ENCODE data around the gene EIF5A. TPM values are rescaled to one million over a fixed set of nuclear protein-coding genes. Genes with fewer than 3 reads are reported as not detected.

Gene EIF5A
- total and polyA plus RNA-seq, 2 donors = 305 to 324 TPM

Other genes with a start within 250 kb of the EIF5A start
Only the 30 nearest of the 32 such genes appear.
- gene ASGR2, start 192.8 kb upstream of the EIF5A start, total RNA-seq = 0.85 TPM
- gene ASGR2, start 192.8 kb upstream of the EIF5A start, polyA plus RNA-seq = 4.7 TPM
- 0.90 TPM for gene ASGR1, start 128.3 kb upstream of the EIF5A start, total RNA-seq
- 3.3 TPM for gene ASGR1, start 128.3 kb upstream of the EIF5A start, polyA plus RNA-seq
- gene DLG4, start 87.8 kb upstream of the EIF5A start, total RNA-seq = 8.5 TPM
- gene DLG4, start 87.8 kb upstream of the EIF5A start, polyA plus RNA-seq = 15.1 TPM
- gene ACADVL, start 87.7 kb upstream of the EIF5A start, total RNA-seq = 221 TPM
- 990 TPM for gene ACADVL, start 87.7 kb upstream of the EIF5A start, polyA plus RNA-seq
- 21.8 TPM for gene DVL2, start 73.1 kb upstream of the EIF5A start, total RNA-seq
- 26.6 TPM for gene DVL2, start 73.1 kb upstream of the EIF5A start, polyA plus RNA-seq
- gene PHF23, start 68.2 kb upstream of the EIF5A start, total RNA-seq = 51.6 TPM
- gene PHF23, start 68.2 kb upstream of the EIF5A start, polyA plus RNA-seq = 47.5 TPM
- gene GABARAP, start 65.2 kb upstream of the EIF5A start, total RNA-seq = 245 TPM
- gene GABARAP, start 65.2 kb upstream of the EIF5A start, polyA plus RNA-seq = 846 TPM
- gene CTDNEP1, start 55.9 kb upstream of the EIF5A start, total RNA-seq = 19.5 TPM
- 79.7 TPM for gene CTDNEP1, start 55.9 kb upstream of the EIF5A start, polyA plus RNA-seq
- gene ELP5, start 55.4 kb upstream of the EIF5A start, total RNA-seq = 50.7 TPM
- gene ELP5, start 55.4 kb upstream of the EIF5A start, polyA plus RNA-seq = 35.9 TPM
- gene CLDN7, start 45.1 kb upstream of the EIF5A start, total RNA-seq = 6.3 TPM
- gene CLDN7, start 45.1 kb upstream of the EIF5A start, polyA plus RNA-seq = 34.9 TPM
- 0.19 TPM for gene SLC2A4, start 25.9 kb upstream of the EIF5A start, total RNA-seq
- gene SLC2A4, start 25.9 kb upstream of the EIF5A start, polyA plus RNA-seq = 1.2 TPM
- gene YBX2, start 13.0 kb upstream of the EIF5A start, total RNA-seq = 0.66 TPM
- 0.48 TPM for gene YBX2, start 13.0 kb upstream of the EIF5A start, polyA plus RNA-seq
- 49.2 TPM for gene GPS2, start 7.7 kb downstream of the EIF5A start, total RNA-seq
- 71.3 TPM for gene GPS2, start 7.7 kb downstream of the EIF5A start, polyA plus RNA-seq
- 12.3 TPM for gene NEURL4, start 21.7 kb downstream of the EIF5A start, total RNA-seq
- gene NEURL4, start 21.7 kb downstream of the EIF5A start, polyA plus RNA-seq = 39.6 TPM
- 167 TPM for gene ACAP1, start 28.9 kb downstream of the EIF5A start, total RNA-seq
- 364 TPM for gene ACAP1, start 28.9 kb downstream of the EIF5A start, polyA plus RNA-seq
- 3.0 TPM for gene KCTD11, start 44.5 kb downstream of the EIF5A start, total RNA-seq
- gene KCTD11, start 44.5 kb downstream of the EIF5A start, polyA plus RNA-seq = 9.9 TPM
- not detected for gene TMEM95, start 47.5 kb downstream of the EIF5A start, total RNA-seq
- 0.05 TPM for gene TMEM95, start 47.5 kb downstream of the EIF5A start, polyA plus RNA-seq
- gene TNK1, start 73.5 kb downstream of the EIF5A start, total RNA-seq = 1.8 TPM
- 7.2 TPM for gene TNK1, start 73.5 kb downstream of the EIF5A start, polyA plus RNA-seq
- 9.3 TPM for gene PLSCR3, start 86.9 kb downstream of the EIF5A start, total RNA-seq
- 32.7 TPM for gene PLSCR3, start 86.9 kb downstream of the EIF5A start, polyA plus RNA-seq
- gene TMEM256, start 96.5 kb downstream of the EIF5A start, total RNA-seq = 109 TPM
- 152 TPM for gene TMEM256, start 96.5 kb downstream of the EIF5A start, polyA plus RNA-seq
- gene NLGN2, start 100.2 kb downstream of the EIF5A start, total RNA-seq = 0.38 TPM
- gene NLGN2, start 100.2 kb downstream of the EIF5A start, polyA plus RNA-seq = 5.6 TPM
- not detected for gene SPEM1, start 112.7 kb downstream of the EIF5A start, total RNA-seq
- not detected for gene SPEM1, start 112.7 kb downstream of the EIF5A start, polyA plus RNA-seq
- not detected for gene SPEM2, start 118.0 kb downstream of the EIF5A start, total RNA-seq
- gene SPEM2, start 118.0 kb downstream of the EIF5A start, polyA plus RNA-seq = 0.02 TPM
- gene SPEM3, start 121.2 kb downstream of the EIF5A start, total RNA-seq = not detected
- not detected for gene SPEM3, start 121.2 kb downstream of the EIF5A start, polyA plus RNA-seq
- 6.8 TPM for gene TMEM102, start 127.8 kb downstream of the EIF5A start, total RNA-seq
- 5.1 TPM for gene TMEM102, start 127.8 kb downstream of the EIF5A start, polyA plus RNA-seq
- gene FGF11, start 131.9 kb downstream of the EIF5A start, total RNA-seq = 5.8 TPM
- gene FGF11, start 131.9 kb downstream of the EIF5A start, polyA plus RNA-seq = 5.5 TPM
- 12.9 TPM for gene CHRNB1, start 137.4 kb downstream of the EIF5A start, total RNA-seq
- gene CHRNB1, start 137.4 kb downstream of the EIF5A start, polyA plus RNA-seq = 18.5 TPM
- gene ZBTB4, start 172.0 kb downstream of the EIF5A start, total RNA-seq = 10.9 TPM
- gene ZBTB4, start 172.0 kb downstream of the EIF5A start, polyA plus RNA-seq = 29.5 TPM
- gene SLC35G6, start 173.8 kb downstream of the EIF5A start, total RNA-seq = not detected
- gene SLC35G6, start 173.8 kb downstream of the EIF5A start, polyA plus RNA-seq = 0.09 TPM
- gene POLR2A, start 176.7 kb downstream of the EIF5A start, total RNA-seq = 23.5 TPM
- gene POLR2A, start 176.7 kb downstream of the EIF5A start, polyA plus RNA-seq = 33.5 TPM